Stimulated activated CD4-positive, alpha-beta T cell treated with anti-CD3 and anti-CD28 coated beads, Interleukin-1b, Interleukin-23, amount 100 ng/mL, for 24 hours (primary cell): Measurements from ENCODE around the gene NPSR1.

Source experiments
- DNase-seq, 4 experiments: peaks; one replicate each; pipeline ENCODE4 v3.0.0-alpha.2; 2020; ENCODE audit warnings: low read depth in 4 of 4, low spot score in 1 of 4

NPSR1 gene

GRCh38 chr7:34719636-34720035, 61.6 kb downstream of the NPSR1 start:
- no peak for DNase-seq

GRCh38 chr7:34720289-34720688, 62.3 kb downstream of the NPSR1 start:
- no peak for DNase-seq

- no peak for DNase-seq
Observed at GRCh38 chr7:34723338-34723737, 65.3 kb downstream of the NPSR1 start.

DNA sequence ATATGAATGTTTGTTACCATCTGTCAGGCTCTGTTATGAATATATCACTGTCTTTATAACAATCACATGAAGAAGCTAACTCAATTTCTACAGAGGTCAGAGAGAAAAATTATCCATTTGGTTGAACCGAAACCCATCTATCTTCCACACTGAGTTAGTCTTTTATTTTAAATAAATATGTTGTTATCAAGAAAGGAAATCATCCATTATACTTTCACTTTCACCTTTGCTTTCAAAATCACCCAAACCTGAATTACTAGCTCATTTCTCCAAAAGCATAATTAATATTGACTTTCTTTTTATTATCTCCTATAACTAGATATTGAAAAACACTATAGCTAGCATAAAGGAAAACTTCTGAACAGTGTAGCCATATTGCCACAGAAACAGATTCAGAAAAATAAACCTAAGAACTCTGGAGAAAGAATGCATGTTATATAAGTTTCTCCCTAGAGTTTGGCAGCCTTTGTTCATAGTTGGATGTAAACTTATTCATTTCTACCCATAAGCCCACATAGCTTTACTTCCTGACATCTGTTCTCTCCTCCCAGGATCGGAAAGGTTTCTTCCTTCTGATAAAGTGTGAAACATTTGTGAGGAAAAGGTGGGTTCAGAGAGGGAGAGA, 66.0 kb downstream of the NPSR1 start:
- DNase-seq: no peak

DNA sequence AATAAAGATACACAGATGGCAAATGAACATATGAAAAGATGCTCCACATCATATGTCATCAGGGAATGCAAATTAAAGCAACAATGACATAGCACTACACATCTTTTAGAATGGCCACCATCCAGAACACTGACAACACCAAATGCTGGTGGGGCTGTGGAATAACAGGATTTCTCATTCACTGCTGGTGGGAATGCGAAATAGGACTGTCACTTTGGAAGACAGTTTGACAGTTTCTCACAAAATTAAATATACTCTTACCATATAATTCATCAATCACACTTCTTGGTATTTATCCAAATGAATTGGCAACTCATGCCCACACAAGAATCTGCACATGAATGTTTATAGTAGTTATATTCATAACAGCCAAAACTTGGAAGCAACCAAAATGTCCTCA, 68.2 kb downstream of the NPSR1 start:
- DNase-seq: no peak

GRCh38 chr7:34727464-34727995, 69.5 kb downstream of the NPSR1 start:
- DNase-seq: no peak

- DNase-seq: no peak
Observed at GRCh38 chr7:34728156-34728555, 70.1 kb downstream of the NPSR1 start.

- DNase-seq: no peak
Observed at GRCh38 chr7:34734771-34735170, 76.8 kb downstream of the NPSR1 start.

- DNase-seq: no peak
Observed at GRCh38 chr7:34735526-34735925, 77.5 kb downstream of the NPSR1 start.

- no peak for DNase-seq
Observed at GRCh38 chr7:34739651-34740300, 81.8 kb downstream of the NPSR1 start.

- no peak for DNase-seq
Observed at GRCh38 chr7:34740840-34741239, 82.8 kb downstream of the NPSR1 start.

- DNase-seq: no peak
Observed at GRCh38 chr7:34747176-34747781, 89.3 kb downstream of the NPSR1 start.

- no peak for DNase-seq
Observed at GRCh38 chr7:34747867-34748727, 90.1 kb downstream of the NPSR1 start.

DNA sequence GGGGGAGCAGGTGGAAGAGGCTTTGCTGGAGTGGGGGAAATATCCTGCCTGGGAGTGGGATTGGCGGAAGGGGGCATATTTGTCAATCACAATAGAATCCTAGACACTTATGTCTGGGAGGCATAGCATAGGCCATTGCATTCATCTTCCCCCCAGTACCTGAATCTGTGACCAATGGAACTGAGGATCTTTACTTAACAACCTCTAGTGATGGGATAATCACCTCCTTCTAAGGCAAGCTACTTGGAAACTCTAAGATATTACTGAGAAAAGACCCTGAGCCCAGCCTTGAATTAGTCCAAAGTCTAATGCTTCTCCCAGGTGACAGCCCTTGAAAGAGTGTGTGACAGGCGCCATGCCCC, 90.7 kb downstream of the NPSR1 start:
- DNase-seq: no peak

DNA sequence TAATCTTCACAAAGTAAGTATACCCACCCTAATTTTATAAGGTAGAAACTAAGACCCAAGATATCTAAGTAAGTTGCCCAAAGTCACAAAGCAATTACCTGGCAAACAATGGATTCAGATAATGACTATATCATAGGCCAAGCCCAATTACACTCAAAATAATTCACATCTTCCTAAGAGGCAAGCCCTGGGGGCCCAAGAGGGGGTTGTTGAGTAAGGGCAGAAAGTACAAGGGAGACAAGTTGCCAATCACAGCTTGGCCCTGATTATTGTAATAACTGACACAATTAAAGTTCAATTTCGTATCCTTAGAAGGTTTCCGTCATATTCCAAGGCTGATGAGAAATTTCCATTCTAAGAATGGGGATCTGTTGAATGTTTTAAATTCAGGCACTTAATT, 91.4 kb downstream of the NPSR1 start:
- no peak for DNase-seq

- no peak for DNase-seq
Observed at GRCh38 chr7:34750209-34750608, 92.2 kb downstream of the NPSR1 start.

DNA sequence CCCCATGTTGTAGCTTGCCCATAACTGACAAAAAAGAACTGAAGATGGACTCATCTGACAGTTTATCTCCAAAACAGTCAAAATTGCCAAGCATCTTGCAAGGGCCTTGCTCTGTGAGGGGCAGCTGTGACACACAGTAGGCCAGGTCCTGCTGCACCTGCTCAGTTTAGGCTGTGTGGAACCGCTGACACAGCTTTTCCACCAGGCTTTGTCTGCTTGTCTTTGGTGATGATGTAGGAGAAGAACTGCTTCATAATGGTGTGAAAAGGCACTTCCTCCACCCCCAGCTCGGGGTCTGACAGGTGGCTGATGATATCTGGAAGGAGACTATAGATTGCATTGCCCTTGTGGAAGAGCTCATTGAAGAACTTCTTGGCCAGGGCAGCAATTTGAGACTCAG, 92.6 kb downstream of the NPSR1 start:
- DNase-seq: no peak

DNA sequence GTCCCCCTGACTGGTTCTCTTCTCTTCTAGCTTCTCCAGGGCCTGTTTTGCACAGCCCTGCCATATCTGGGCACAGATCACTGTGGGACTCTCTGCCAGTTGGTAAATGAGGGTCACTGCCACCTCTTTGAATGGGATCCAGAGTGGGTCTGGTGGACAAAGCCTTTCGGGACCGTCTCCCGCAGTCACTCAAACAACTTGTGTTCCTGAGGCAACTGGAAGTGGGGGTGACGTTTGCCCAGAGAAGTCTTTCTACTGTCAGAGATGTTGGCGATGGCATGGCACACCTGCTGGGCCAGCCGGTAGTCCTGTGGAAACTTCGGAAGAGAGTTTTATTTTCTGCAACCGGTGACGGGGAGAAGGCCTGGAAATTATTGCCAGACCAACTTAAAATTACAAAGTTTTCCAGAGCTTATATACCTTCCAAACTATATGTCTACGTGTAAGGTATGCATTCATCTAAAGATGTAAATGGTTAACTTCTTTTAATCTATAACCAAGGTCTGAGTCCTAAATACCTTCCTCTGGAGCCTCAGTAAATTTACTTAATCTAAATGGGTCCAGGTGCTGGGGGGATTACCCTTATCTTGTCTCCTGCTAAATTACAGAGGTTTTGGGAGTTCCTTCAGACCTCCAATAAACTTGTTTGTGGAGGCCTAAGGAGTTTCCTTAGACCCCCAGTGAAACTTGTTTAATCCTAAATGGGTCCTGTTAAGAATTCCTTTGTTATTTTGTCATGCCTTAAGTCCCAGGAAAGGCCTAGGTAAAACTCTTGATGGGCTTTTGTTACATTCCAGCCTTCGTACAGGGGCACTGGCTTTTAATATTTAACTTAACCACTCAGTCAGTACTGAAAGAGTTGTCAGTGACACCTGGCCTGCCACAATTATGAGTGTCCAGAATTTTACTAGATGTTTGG, 94.0 kb downstream of the NPSR1 start:
- no peak for DNase-seq

GRCh38 chr7:34752929-34753328, 94.9 kb downstream of the NPSR1 start:
- no peak for DNase-seq

- no peak for DNase-seq
Observed at GRCh38 chr7:34755008-34755407, 97.0 kb downstream of the NPSR1 start.

GRCh38 chr7:34756025-34756437, 98.0 kb downstream of the NPSR1 start:
- no peak for DNase-seq
